HPDE6-E6E7 (cell line): ENCODE data around the gene WAC.

Source experiments
- DNase-seq: peaks from one replicate; pipeline ENCODE4 v3.0.0; 2011; ENCODE audit warnings: missing footprints; ENCODE audit errors: extremely low spot score

Gene WAC

GRCh38 chr10:28533186-28533564 lies 257 bp downstream of the WAC start:
- DNase-seq, result no peak

- no peak for DNase-seq
These were observed 820 bp downstream of the WAC start for GRCh38 chr10:28533571-28534304.

GRCh38 chr10:28535846-28536245 lies 2.9 kb downstream of the WAC start:
- no peak for DNase-seq

- no peak for DNase-seq
These were observed 5.7 kb downstream of the WAC start for GRCh38 chr10:28538595-28538994.

- no peak for DNase-seq
These were observed 7.2 kb downstream of the WAC start for GRCh38 chr10:28540145-28540544.

- DNase-seq, result no peak
These were observed 8.9 kb downstream of the WAC start for GRCh38 chr10:28541717-28542365.

GRCh38 chr10:28542728-28543127 lies 9.8 kb downstream of the WAC start:
- DNase-seq, result no peak

GRCh38 chr10:28544058-28544457 lies 11.1 kb downstream of the WAC start:
- DNase-seq, result no peak

GRCh38 chr10:28545967-28546644 lies 13.2 kb downstream of the WAC start:
- no peak for DNase-seq

- DNase-seq, result no peak
These were observed 16.0 kb downstream of the WAC start for GRCh38 chr10:28548781-28549498.

GRCh38 chr10:28551086-28551485 lies 18.2 kb downstream of the WAC start:
- no peak for DNase-seq

GRCh38 chr10:28552775-28553174 lies 19.9 kb downstream of the WAC start:
- DNase-seq, result no peak

GRCh38 chr10:28554009-28554408 lies 21.1 kb downstream of the WAC start:
- no peak for DNase-seq

GRCh38 chr10:28554952-28555351 lies 22.0 kb downstream of the WAC start:
- DNase-seq, result no peak

- no peak for DNase-seq
These were observed 22.4 kb downstream of the WAC start for GRCh38 chr10:28555358-28555757.

- no peak for DNase-seq
These were observed 23.2 kb downstream of the WAC start for GRCh38 chr10:28556142-28556541.

GRCh38 chr10:28558186-28558585 lies 25.3 kb downstream of the WAC start:
- no peak for DNase-seq

GRCh38 chr10:28558923-28559508 lies 26.1 kb downstream of the WAC start:
- no peak for DNase-seq

- no peak for DNase-seq
These were observed 26.7 kb downstream of the WAC start for GRCh38 chr10:28559618-28560017.

GRCh38 chr10:28560617-28561016 lies 27.7 kb downstream of the WAC start:
- DNase-seq, result no peak

- no peak for DNase-seq
These were observed 28.6 kb downstream of the WAC start for GRCh38 chr10:28561531-28561930.

GRCh38 chr10:28564905-28565304 lies 32.0 kb downstream of the WAC start:
- DNase-seq, result no peak
